ENCODE measurements around the gene ABHD8.
"Not testable (repeated sequence)": the region's sequence is repeated elsewhere in the genome, so short reads cannot be mapped to it uniquely, and the experiment has no call there.

Gene ABHD8

GRCh38 chr19:17319473-17320238, 16.4 kb upstream of the ABHD8 start:
- no peak for DNase-seq

GRCh38 chr19:17318966-17319365, 15.7 kb upstream of the ABHD8 start:
- no peak for DNase-seq

DNA sequence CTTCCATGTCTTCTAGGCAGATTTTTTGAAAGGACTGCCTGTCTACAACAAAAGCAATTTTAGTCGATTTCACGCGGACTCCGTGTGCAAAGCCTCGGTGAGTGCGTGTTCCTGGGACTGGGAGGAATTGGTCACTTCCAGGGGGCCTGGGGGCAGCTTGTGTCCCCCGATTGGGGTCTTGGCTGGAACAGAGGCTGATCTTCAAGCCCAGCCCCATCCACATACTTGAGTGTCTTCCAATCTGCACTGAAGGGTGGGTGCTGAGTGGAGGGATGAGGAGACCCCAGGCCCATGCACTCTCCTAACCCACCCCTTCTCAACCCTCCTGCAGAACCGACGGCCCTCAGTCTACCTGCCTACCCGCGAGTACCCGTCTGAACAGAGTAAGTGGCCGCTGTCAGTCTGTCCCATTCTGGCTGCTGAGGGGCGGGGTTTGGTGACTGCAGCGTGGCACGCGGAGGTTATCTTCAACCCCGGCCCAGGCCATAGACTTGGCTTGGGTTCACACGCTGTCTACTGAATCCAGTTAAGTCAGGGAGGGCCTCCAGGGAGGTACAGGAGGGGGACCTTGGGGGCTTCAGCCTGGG, 10.9 kb upstream of the ABHD8 start:
- no peak for DNase-seq

DNA sequence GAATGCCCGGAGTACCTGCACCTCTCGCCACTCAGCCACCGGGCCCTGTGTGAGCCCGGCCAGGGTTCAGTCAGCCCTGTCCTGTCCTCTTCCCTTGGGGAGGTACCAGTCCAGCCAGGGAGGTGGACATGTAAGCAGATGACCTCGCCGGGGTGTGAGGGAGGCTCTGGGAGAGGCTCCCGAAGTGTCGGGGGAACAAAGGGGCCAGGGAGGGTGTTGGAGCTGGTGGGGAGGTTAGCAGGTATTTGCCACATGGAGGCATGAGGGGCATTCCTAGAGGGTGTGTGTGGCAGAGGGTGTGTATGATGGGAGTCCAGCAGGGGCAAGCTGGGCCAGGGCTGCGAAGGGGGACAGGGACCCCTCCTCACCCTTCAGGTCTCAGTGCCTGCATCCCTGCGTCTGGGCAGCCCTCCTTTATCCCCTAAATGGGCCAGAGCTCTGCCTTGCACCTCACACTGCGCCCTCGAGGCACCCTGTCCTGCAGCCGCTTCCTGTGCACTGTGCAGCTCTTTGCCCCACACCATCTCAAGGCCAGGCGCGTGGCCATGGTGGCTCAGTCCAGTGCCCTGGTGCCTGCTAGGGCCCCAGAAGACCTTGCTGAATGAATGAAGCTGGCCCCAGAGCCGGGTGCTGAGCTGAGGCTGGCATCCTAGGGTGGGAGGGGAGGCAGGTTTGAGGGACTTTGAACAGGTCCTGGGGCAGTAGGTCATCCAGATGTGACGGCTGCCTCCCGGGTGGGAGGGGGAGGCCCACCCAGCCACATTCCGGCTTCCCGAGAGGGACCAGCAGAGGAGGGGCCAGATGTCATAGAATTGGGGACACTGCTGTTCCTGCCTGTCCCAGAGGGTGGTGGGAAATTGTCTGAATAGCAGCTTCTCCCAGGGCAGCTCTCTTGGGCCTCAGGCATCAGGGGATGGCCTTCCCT, 9.2 kb upstream of the ABHD8 start:
- no peak for DNase-seq

GRCh38 chr19:17311455-17312188, 8.4 kb upstream of the ABHD8 start:
- DNase-seq: no peak

- DNase-seq: no peak
Observed at GRCh38 chr19:17309965-17310461, 6.8 kb upstream of the ABHD8 start.

GRCh38 chr19:17309198-17309964, 6.2 kb upstream of the ABHD8 start, which contains the start of gene DDA1:
Gene DDA1 (plus strand): TSS chr19:17309563. CDS start chr19:17309655, 92 bp downstream.
- DNase-seq: peak; percentile 98

DNA sequence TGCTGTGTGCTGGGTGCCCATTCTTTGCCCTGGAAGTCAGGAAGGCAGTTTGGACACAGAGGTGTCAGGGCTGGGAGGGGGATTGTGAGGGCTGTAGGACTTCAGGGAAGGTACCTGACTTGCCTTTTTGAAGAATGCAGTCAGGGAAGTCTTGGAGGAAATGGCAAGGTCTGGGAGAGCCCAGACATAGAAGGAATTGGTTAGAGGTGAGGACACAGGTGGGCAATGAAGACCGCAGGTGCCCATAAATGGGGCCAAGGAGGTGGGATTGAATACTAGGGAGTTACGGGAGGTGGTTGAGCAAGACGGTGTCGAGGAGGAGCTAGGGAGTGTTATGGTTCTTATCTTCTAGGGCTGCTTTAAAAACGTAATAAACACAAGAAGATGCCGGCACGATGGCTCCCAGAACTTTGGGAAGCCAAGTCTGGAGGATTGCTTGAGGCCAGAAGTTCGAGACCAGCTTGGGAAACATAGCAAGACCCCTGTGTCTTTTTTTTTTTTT, 4.7 kb upstream of the ABHD8 start:
- no peak for DNase-seq

DNA sequence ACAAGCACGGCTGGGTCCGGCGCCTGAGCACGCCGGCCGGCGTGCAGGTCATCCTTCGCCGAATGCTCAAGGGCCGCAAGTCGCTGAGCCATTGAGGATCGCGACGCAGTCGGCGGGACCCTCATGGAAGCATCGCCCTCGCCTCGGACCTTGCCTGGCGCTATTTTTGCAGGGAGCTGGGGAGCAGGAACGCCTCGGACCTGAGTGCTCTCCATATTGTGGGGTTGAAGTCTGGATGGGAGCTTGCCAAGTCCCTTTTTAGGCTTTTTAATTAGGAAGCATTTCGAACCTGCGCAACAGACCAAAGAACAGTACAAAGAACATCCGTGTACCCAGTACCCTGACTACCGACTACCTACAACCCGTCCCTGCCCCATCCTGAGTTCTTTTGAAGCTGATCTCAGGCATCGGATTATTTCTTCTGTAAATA, 3.1 kb upstream of the ABHD8 start:
- no peak for DNase-seq

GRCh38 chr19:17305517-17306284, 2.5 kb upstream of the ABHD8 start, which contains the start of gene MRPL34:
Gene MRPL34 (plus strand): TSS chr19:17305872. CDS start chr19:17305893, 21 bp downstream.
- DNase-seq: peak; percentile 98

DNA sequence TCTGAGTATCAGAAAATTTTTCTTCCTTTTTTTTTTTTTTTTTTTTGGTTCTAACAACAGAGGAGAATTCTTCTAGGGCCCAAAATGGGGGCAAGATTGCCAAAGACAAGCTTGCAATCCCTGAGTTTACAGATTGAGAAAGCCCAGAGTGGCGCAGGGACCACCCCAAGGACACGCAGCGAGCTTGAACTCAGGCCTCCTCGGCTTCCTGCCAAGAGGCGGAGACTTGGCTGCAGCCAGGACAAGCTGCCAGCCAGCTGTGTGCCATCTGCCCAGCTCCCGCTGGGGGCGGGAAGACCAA, 1.9 kb upstream of the ABHD8 start:
- DNase-seq: no peak

DNA sequence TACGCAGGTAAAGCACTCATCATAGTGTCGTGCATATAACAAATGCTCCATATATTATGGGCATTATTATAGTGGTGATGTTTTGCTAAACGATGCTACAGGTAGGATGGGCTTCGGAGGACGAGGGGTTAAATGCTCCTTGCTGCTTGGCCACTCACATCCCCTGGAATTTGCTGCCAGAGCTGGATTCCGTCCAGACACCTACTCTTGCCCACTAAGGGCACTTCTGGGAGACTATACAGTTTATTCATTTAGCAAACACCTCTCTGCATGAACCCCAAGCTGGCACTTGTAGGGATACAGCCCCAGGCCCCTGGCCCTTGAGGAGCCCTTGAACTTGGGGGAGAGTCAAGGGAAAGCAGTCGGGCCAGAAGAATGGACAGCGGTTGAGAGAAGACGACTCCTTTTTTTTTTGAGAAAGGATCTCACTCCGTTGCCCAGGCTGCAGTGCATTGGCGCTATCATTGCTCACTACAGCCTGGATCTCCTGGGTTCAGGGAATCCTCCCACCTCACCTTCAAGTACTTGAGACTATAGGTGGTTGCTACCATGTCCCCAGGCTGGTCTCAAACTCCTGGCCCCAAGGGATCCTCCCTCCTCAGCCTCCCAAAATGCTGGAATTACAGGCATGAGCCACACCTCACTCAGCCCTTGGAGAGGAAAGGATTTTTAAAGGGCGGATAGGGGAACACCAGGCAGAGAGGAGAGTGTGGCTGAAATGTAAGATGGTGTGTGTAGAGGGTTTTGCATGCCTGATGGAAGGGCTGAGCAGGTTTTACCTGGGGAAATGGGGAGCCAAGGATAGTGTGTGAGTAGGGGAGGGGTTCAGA, 1.4 kb upstream of the ABHD8 start:
- no peak for DNase-seq

- no peak for DNase-seq
Observed at GRCh38 chr19:17303940-17304267, 679 bp upstream of the ABHD8 start.

DNA sequence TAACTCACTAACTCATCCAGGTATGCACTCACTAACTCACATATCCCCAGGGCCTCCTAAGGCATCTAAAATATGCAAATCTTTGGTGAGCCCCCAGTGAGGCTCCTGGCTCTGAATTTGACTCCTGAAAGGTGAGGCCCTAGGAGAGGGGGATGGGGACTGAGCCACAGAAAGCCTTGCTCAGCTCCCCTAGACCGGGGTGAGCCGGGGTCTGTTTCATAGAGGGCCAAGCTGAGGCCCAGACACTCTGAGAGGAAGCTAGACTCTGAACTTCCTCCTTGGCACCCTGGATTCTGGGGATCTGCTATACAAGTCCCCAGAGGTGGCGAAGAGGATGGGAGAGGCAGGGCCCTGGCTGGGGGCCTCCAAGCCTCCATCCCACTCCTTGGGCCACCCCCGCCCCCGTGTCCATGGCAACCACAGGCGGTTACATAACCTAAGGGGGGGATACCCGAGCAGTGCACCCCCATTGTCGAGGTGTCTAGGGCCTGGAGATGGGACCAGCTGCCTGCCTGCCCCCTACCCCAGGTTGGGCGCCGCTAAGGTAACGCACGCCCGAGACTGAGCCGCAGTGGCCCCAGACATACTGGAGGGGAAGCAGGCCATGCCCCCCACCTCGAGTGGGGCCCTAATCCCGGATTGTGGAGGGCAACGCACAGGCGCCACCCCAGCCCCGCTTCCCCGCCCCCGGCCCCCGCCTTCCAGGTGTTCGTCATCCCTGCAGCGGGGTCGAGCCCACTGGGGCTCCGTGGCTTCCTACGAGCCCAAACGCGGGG, 646 bp downstream of the ABHD8 start:
- no peak for DNase-seq

GRCh38 chr19:17300992-17301619, 2.1 kb downstream of the ABHD8 start:
- no peak for DNase-seq

- no peak for DNase-seq
Observed at GRCh38 chr19:17296976-17297375, 6.2 kb downstream of the ABHD8 start.

- no peak for DNase-seq
Observed at GRCh38 chr19:17296273-17296672, 7.0 kb downstream of the ABHD8 start.

GRCh38 chr19:17295551-17295950, 7.7 kb downstream of the ABHD8 start:
- not testable (repeated sequence) for DNase-seq
